Lower leg skin (tissue), 3 donors: ENCODE data around the gene CH25H.

Source experiments
- POLR2A ChIP-seq, 2 donors: fragments of 450-650 bp; IDR thresholded peaks; one replicate each; pipeline ENCODE4 v1.6.1; 2016 to 2017; ENCODE audit warnings: antibody characterized with exemption in 2 of 2, mild to moderate bottlenecking in 1 of 2, moderate library complexity in 1 of 2
- TF ChIP-seq, protein P1 (sequence below), 3 donors: fragments of 450-650 bp; IDR thresholded peaks; one replicate each; pipeline ENCODE4 v1.5.1; 2016; ENCODE audit warnings: antibody characterized with exemption in 3 of 3, mild to moderate bottlenecking in 3 of 3, moderate library complexity in 2 of 3

GRCh38 chr10:89207181-89207800, at the start of gene CH25H:
- no peak for TF ChIP-seq POLR2A (IDR thresholded peaks at IDR 0.05)
- TF ChIP-seq, protein P1, sequence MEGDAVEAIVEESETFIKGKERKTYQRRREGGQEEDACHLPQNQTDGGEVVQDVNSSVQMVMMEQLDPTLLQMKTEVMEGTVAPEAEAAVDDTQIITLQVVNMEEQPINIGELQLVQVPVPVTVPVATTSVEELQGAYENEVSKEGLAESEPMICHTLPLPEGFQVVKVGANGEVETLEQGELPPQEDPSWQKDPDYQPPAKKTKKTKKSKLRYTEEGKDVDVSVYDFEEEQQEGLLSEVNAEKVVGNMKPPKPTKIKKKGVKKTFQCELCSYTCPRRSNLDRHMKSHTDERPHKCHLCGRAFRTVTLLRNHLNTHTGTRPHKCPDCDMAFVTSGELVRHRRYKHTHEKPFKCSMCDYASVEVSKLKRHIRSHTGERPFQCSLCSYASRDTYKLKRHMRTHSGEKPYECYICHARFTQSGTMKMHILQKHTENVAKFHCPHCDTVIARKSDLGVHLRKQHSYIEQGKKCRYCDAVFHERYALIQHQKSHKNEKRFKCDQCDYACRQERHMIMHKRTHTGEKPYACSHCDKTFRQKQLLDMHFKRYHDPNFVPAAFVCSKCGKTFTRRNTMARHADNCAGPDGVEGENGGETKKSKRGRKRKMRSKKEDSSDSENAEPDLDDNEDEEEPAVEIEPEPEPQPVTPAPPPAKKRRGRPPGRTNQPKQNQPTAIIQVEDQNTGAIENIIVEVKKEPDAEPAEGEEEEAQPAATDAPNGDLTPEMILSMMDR (IDR thresholded peaks at IDR 0.05), result no peak
